Panc1 (cell line): Measurements from ENCODE around the gene CUEDC2.

Source experiments
- CTCF ChIP-seq: fragments of 450-650 bp; IDR thresholded peaks from 2 replicates; pipeline ENCODE4 v1.5.1; 2017; ENCODE audit warnings: mild to moderate bottlenecking
- POLR2AphosphoS5 ChIP-seq: IDR thresholded peaks from 2 replicates; pipeline ENCODE4 v1.6.1; 2012; ENCODE audit warnings: mild to moderate bottlenecking, low read depth, low read length, moderate library complexity
- REST ChIP-seq, 2 experiments: IDR thresholded peaks; 2 replicates each; pipeline ENCODE4 v1.6.1; 2011 to 2012; ENCODE audit warnings: low read depth in 2 of 2, control low read depth in 1 of 2, low read length in 1 of 2, mild to moderate bottlenecking in 1 of 2, moderate library complexity in 1 of 2; ENCODE audit not compliant: insufficient read depth in 1 of 2
- SIN3A ChIP-seq: IDR thresholded peaks from 2 replicates; pipeline ENCODE4 v1.6.1; 2012; ENCODE audit warnings: low read depth, mild to moderate bottlenecking, low read length, moderate library complexity, borderline replicate concordance; ENCODE audit not compliant: insufficient read depth
- TCF7L2 ChIP-seq: IDR thresholded peaks from 2 replicates; pipeline ENCODE4 v1.6.1; 2011; ENCODE audit warnings: mild to moderate bottlenecking, low read depth, low read length, inconsistent platforms

GRCh38 chr10:102410429-102411073 is 21.8 kb downstream of the CUEDC2 start:
- no peak for TF ChIP-seq CTCF
- no peak for TF ChIP-seq SIN3A
- TF ChIP-seq POLR2AphosphoS5: no peak
- 0 out of 4 replicates have a peak, but pooled peaks of 1 of the 2 experiments have one; percentile 36 for TF ChIP-seq REST (IDR thresholded peaks at IDR 0.05; ENCODE audit: insufficient read depth in 1 of 2, low read depth in 2 of 2, low read length in 1 of 2)
- TF ChIP-seq TCF7L2: no peak
